ENCODE measurements around the gene SDC1. TPM values are rescaled to one million over a fixed set of nuclear protein-coding genes. Genes with fewer than 3 reads are reported as not detected.

SDC1 gene
- total RNA-seq, 1 experiment from 2014 or later, result 22.3 TPM

DNA sequence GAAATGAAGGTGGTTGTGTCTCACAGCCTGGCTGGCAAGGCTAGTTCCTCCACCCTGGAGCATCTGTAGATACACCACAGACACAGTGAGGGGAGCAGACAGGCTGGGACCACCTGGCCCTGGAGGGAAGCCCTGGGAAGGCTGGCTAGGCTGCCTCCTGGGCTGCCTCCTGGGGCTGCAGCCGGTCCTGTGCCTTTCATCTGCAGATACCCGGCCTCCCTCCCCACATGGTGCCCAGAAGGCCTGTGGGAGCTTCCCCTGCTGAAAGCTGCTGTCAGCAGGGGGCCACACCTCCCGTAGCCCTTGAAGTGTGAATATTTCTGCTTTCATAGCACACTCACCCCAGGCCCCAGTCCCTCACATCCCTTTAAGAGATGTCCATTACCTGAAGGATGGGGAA lies 37.6 kb downstream of the SDC1 start:
- no peak overlapping the region for H3K9ac ChIP-seq (ENCODE audit: extremely low read depth, insufficient read length, low read length)
- TF ChIP-seq, protein P1, sequence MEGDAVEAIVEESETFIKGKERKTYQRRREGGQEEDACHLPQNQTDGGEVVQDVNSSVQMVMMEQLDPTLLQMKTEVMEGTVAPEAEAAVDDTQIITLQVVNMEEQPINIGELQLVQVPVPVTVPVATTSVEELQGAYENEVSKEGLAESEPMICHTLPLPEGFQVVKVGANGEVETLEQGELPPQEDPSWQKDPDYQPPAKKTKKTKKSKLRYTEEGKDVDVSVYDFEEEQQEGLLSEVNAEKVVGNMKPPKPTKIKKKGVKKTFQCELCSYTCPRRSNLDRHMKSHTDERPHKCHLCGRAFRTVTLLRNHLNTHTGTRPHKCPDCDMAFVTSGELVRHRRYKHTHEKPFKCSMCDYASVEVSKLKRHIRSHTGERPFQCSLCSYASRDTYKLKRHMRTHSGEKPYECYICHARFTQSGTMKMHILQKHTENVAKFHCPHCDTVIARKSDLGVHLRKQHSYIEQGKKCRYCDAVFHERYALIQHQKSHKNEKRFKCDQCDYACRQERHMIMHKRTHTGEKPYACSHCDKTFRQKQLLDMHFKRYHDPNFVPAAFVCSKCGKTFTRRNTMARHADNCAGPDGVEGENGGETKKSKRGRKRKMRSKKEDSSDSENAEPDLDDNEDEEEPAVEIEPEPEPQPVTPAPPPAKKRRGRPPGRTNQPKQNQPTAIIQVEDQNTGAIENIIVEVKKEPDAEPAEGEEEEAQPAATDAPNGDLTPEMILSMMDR (conservative IDR thresholded peaks at IDR 0.05), result no peak
- H2BK20ac ChIP-seq (ENCODE audit: low read depth, low read length, poor library complexity, severe bottlenecking), result no peak overlapping the region
- no peak overlapping the region for H3K23ac ChIP-seq (ENCODE audit: insufficient read length, low read depth, low read length)
- no peak overlapping the region for H3K14ac ChIP-seq (ENCODE audit: insufficient read depth, low read length)
- no peak overlapping the region for H4K91ac ChIP-seq (ENCODE audit: insufficient read length, low read depth, low read length)
- no peak overlapping the region for H2BK12ac ChIP-seq (ENCODE audit: insufficient read length, low read depth, low read length)
- peaks cover 5% of the 10 kb centered on the region for H3K27me3 Mint-ChIP-seq (ENCODE audit: low read depth)
- no peak overlapping the region for H3K56ac ChIP-seq (ENCODE audit: insufficient read length, low read depth, low read length)
- H3K4me2 ChIP-seq (ENCODE audit: insufficient read depth, insufficient read length, low read length), result no peak overlapping the region
- H3K36me3 Mint-ChIP-seq (ENCODE audit: insufficient read depth in 1 of 3, low read depth in 3 of 3), result no peaks in the 10 kb centered on the region
- H2BK120ac ChIP-seq (ENCODE audit: low read depth, low read length, poor library complexity, severe bottlenecking), result no peak overlapping the region
- no peak overlapping the region for H3T11ph ChIP-seq (ENCODE audit: low read length)
- no peaks in the 10 kb centered on the region for H3K79me2 ChIP-seq (ENCODE audit: insufficient read depth, low read length)
- H4K20me1 ChIP-seq (ENCODE audit: control insufficient read depth, insufficient read depth, insufficient read length), result no peaks in the 10 kb centered on the region
- H3K27ac ChIP-seq (ENCODE audit: insufficient read length, low read depth, low read length), result no peak overlapping the region
- H4K5ac ChIP-seq (ENCODE audit: insufficient read length, low read depth, low read length), result no peak overlapping the region
- H2BK5ac ChIP-seq (ENCODE audit: insufficient read length, low read length), result no peak overlapping the region
- no peak overlapping the region for H3K18ac ChIP-seq (ENCODE audit: insufficient read length, low read depth, low read length)
- no peaks in the 10 kb centered on the region for H3K27me3 ChIP-seq (ENCODE audit: insufficient read depth, low read length)
- no peaks in the 10 kb centered on the region for H3K79me1 ChIP-seq (ENCODE audit: insufficient read depth, low read depth, low read length, poor library complexity, severe bottlenecking)
- H3K27ac Mint-ChIP-seq, result no peak overlapping the region
- no peak overlapping the region for H3K4ac ChIP-seq (ENCODE audit: low read depth, low read length)
- H2BK15ac ChIP-seq (ENCODE audit: low read depth, low read length), result no peak overlapping the region
- peaks cover 59% of the 10 kb centered on the region in 2 experiments for H3K4me1 Mint-ChIP-seq
- no CpG with 5 or more reads among the region's 3 CpGs for WGBS (ENCODE audit: extremely low coverage, insufficient read length, low lambda C conversion rate)
- H3K4me3 Mint-ChIP-seq, result no peak overlapping the region
- no peaks in the 10 kb centered on the region for H3K9me3 ChIP-seq (ENCODE audit: control insufficient read depth, low read depth, low read length)
- H2AK5ac ChIP-seq (ENCODE audit: insufficient read length, low read length), result no peak overlapping the region
- no peak overlapping the region for H4K8ac ChIP-seq (replicated peaks; ENCODE audit: insufficient read length, low read depth, low read length)
- H3K9me3 Mint-ChIP-seq, result no peaks in the 10 kb centered on the region; a peak in 1 of 5 replicates
- no peak overlapping the region for H2AFZ ChIP-seq (ENCODE audit: low read length)
- no peak for DNase-seq
- H3K4me1 ChIP-seq (ENCODE audit: insufficient read depth, low read length), result no peaks in the 10 kb centered on the region
- no peaks in the 10 kb centered on the region for H3K23me2 ChIP-seq (ENCODE audit: insufficient read length, low read depth, low read length, poor library complexity, severe bottlenecking)
